Posterior cingulate gyrus (tissue), 11 donors: Measurements from ENCODE around the gene HCN4.

ENCODE experiments used
- DNase-seq, 10 donors: peaks; one replicate each; pipeline versions ENCODE4 v3.0.0 to v3.0.0-alpha.2; 2020 to 2021; ENCODE audit warnings: mixed read lengths in 3 of 10
- intact Hi-C: fragments of 100-400 bp; cut with DNase I; formaldehyde crosslinking; loops from one replicate; pipeline ENCODE4 v1.15.1; 2023

HCN4 gene

DNA sequence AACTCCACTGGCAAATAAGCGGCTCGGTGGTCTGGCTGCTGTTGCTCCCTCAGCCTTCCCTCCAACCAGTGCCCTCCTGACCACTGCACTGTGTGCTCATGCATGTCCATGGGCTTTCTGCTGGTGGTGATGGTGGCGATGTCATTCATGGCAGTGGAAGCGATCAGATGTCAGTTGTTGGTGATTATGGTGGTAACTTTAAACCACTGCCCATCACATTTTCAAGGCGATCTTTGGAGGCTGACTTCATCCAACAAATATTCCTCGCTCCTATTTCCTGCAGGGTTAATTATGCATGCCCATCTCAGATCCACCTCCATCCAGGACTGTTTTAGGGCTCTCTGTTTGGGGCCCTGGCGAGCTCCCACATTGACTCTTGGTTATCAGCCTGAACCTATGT lies 13.4 kb upstream of the HCN4 start:
- DNase-seq, result no peak
- intact Hi-C loops, result no loop called here

- intact Hi-C loops, result no loop called here
- DNase-seq, result no peak
These were observed 11.9 kb upstream of the HCN4 start for GRCh38 chr15:73380661-73381060.

DNA sequence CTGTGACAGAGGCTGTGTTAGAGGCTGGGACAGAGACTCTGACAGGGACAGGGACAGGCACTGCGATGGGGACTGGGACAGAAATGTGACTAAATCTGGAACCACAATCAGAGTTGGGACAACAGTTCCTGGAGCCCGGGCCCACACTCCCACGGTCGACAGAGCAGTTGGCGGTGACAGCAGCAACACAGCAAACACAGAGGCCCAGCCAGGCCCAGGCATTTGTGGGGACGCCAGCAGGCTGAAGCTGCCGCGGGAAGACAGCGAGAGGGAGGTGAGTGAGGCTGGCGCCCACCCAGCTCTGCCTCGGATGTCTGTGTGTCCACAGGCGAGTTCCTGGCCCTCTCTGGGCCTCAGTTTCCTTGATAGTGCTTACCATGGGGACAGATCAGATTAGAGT lies 9.3 kb upstream of the HCN4 start:
- intact Hi-C loops, result no loop called here
- peak in 8 of 10 donors; percentile 46 to 95 (median 72) for DNase-seq

- DNase-seq, result peak in 2 of 10 donors; percentile 45 to 58
- intact Hi-C loops, result no loop called here
These were observed 7.1 kb upstream of the HCN4 start for GRCh38 chr15:73375755-73376305.

DNA sequence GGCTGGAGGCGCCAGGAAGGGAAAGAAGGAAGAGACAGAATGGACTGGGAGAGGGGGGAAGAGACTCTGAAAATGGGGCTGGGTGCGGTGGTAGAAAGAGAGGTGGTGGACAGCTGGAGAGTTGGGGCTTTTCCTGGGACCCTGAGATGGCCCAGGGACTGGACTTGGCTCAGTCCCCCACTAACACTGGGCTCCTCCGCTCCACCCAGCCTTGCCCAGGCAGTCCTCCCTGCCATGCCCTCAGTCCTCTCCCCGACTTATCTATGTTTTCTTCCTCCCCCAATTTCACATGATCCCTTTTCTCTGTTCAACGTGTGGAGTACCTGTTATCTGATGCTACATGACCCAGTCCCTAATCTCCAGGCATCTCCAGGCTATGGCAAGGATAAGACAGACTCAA lies 6.3 kb upstream of the HCN4 start:
- intact Hi-C loops, result no loop called here
- DNase-seq, result peak in 2 of 10 donors; percentile 39 to 77

GRCh38 chr15:73374604-73375003 lies 5.8 kb upstream of the HCN4 start:
- intact Hi-C loops, result no loop called here
- peak in 1 of 10 donors; percentile 12 for DNase-seq

- peak in 1 of 10 donors; percentile 14 for DNase-seq
- intact Hi-C loops, result no loop called here
These were observed 4.5 kb upstream of the HCN4 start for GRCh38 chr15:73373221-73373620.

- DNase-seq, result peak in 2 of 10 donors; percentile 10 to 49
- intact Hi-C loops, result no loop called here
These were observed 3.1 kb upstream of the HCN4 start for GRCh38 chr15:73371812-73372211.

DNA sequence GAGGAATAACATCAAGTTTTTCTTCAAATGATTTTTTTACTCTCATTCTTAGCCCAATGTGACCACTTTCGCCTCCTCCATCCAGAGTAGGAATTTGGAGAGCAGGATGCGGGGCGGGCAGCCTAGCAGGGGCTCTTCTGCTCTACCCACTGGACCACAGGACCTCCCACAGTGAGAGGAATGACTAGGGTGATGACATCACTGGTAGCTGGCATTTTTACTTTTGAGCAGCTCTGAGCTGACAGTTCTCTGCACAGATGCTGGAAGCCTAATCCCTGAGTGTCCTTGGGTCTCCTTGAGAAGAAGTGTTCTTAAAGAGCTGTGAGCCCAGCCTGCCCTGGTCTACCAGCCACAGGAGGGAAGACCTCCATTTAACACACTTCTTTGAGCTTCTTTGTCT lies 1.4 kb upstream of the HCN4 start:
- peak in 1 of 10 donors; percentile 42 for DNase-seq
- intact Hi-C loops, result no loop called here

DNA sequence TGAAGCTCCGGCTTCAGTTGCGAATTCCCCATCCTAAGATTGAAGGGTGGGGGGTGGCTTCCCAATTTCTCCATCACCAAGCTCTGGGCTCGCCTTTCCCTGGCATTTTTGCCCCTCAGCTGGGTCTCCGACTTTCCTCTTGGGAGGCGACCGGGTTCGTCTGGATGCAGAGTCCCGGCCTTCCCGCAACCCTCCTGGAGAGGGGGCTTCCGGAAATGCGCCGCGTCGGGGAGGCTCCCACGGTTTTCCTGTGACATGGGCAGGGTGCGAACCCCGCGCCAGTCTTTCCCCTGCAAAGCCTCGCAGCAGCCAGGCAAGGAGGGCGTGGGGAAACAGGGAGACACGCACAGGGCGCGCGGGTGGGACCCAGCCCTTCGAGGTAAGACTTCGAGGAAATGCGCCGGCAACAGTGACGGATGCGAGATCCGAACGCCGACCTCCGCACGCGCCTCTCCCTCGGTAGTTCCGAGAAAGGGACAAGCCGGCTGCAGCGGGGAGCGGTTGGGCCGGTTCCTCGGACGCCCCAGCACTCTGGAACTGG lies 466 bp upstream of the HCN4 start:
- intact Hi-C loops, result no loop called here
- DNase-seq, result peak in 2 of 10 donors; percentile 67 to 70

DNA sequence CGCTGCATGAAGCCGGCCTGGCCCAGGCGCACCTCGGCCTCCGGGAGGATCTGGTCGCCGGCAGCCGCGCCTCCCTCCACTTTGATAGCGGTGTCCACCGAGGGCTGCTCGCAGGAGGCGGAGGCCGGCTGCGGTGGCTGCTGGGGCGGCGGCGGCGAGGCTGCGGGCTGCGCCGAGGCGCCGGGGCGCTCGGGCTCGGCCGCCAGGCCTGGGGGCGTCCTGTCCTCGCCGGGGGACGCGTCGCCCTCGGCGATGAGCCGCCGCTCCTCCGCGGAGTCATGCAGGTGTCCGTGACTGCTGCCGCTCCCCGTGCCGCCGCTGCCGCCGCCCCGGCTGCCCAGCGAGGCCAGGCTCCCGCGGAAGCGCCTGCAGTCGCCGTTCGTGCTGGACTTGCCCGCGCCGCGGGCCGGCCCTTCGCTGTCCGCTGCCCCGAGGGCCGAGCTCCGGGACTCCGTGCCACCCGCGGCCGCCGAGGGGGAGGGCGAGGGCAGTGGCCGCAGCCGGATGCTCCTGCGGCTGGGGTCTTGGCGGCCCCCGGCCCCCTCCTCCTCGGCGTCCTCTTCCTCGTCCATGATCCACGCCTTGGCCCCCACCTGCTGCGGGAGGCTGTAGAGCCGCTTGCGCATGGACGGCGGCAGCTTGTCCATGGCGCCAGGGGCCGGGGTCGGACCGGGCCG lies 996 bp downstream of the HCN4 start:
- peak in 3 of 10 donors; percentile 51 to 78 (median 69) for DNase-seq
- intact Hi-C loops, result no loop called here

DNA sequence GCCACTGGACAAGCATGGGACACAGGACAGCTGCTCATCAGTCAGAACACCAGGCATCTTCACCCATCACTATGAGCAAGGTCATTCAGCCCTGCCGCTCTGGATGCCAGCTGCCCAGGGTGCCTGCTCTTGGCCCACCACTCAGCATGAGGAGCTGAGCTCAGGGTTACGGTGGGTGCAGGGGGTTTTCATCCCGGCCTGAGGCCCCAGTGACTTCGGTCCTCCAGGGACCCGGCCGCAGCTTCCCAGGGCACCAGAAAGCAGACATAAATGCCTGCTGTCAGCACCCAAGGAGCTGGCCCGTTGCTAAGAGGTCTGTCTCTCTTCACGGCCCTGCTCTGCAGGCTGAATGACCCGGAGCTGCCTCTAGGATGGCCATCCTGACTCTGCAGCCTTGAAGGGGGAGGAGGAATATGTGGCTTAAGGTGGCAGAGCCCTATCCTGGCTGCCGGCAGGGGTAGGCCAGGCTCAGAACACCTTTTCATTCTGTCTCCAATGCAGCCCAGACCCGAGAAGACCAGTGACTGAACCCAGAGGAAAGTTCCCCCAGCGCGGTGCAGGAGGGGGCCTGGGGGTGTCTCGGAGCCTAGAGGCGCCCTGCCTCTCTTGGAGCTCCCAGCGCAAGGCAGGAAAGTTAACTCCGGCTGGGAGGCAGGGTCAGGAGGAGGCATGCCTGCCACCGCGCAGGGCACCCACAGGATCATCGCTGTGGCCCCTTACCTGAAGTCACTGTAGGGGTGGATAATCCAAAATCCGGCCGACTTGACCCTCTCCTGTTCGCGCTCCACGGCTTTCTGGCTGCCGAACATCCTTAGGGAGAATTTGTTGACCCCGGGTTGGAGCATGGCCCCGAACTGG lies 1.8 kb downstream of the HCN4 start:
- intact Hi-C loops, result no loop called here

DNA sequence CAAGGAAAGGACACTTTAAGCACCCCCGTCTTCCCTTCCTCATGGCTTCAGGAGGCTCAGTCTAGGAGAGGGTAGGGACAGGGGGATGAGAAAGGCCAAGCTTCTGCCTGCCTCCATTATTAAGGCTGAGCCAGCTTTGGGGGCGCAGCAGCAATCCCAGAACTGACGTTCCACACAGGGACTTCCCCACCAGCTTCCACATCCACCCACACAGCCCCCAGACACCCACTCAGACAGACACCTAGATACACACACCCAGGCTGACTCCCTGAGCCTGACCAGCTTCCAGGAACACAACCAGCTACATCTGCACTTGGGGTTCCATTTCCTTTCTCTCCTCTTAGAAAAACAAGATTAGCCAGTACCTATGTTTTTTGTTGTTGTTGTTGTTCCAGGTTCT lies 4.7 kb downstream of the HCN4 start:
- DNase-seq, result peak in 1 of 10 donors; percentile 33
- intact Hi-C loops, result no loop called here

More for the DNA sequence above, 1.8 kb downstream of the HCN4 start:
- peak in 3 of 10 donors; percentile 61 to 77 (median 66) for DNase-seq

GRCh38 chr15:73362900-73363299 lies 5.9 kb downstream of the HCN4 start:
- intact Hi-C loops, result no loop called here

DNA sequence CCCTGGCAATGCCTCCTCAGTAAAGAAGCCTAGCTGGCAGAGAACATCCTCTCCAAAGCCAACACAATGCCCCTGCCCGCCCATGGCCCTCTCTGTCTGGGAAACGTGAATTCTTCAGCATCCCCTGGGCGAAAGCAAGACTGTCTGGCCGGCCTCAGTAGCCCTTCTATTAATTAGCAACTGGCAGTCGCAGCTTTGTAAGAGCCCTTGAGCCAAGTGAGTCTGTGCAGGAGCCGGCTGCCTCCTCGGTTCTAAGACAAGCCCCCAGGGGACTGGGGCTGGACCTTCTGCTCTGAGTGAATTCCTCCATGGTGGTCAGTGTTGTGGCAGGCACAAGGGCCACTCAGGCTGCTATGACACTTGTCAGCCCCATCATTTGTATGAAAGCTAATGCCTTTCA lies 7.4 kb downstream of the HCN4 start:
- DNase-seq, result peak in 2 of 10 donors; percentile 26 to 75
- intact Hi-C loops, result no loop called here

More at GRCh38 chr15:73362900-73363299, 5.9 kb downstream of the HCN4 start:
- peak in 1 of 10 donors; percentile 52 for DNase-seq

GRCh38 chr15:73359651-73360050 lies 9.1 kb downstream of the HCN4 start:
- intact Hi-C loops, result no loop called here
- DNase-seq, result peak in 1 of 10 donors; percentile 43

DNA sequence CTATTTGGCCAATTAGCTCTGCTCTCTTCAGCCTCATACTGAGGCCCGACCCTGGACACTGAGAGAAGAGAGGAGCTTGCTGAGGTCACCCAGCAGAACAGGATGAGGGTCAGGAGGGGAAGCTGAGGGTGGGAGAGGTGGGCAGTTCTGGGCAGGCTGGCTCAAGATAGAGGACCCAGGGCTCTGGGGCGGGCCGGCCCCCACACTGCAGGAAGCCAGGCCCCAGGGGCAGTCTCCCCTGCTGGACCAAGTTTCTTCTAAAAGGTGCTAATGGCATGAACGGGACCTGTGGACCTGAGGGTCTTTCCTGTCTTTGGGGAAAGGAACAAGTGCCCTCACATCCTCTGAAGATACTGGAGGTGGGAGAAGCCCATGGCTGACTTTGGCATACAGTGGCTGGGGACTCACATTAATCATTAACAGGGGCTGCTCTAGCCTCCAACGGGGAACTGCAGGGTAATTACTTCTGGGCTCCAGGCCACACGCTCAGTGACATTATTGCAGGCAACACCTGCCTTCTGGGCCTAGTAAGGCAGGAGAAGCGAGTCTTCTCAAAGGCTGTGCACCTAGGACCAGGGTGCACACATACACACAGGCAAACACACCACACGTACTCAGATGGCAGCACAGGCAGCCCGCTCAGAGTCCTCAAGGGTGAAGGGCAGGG lies 10.6 kb downstream of the HCN4 start:
- DNase-seq, result no peak

GRCh38 chr15:73355612-73356265 lies 13.0 kb downstream of the HCN4 start:
- intact Hi-C loops, result no loop called here
- no peak for DNase-seq

More for the DNA sequence above, 10.6 kb downstream of the HCN4 start:
- intact Hi-C loops, result no loop called here

- intact Hi-C loops, result no loop called here
- DNase-seq, result peak in 1 of 10 donors; percentile 50
These were observed 14.5 kb downstream of the HCN4 start for GRCh38 chr15:73354241-73354640.

DNA sequence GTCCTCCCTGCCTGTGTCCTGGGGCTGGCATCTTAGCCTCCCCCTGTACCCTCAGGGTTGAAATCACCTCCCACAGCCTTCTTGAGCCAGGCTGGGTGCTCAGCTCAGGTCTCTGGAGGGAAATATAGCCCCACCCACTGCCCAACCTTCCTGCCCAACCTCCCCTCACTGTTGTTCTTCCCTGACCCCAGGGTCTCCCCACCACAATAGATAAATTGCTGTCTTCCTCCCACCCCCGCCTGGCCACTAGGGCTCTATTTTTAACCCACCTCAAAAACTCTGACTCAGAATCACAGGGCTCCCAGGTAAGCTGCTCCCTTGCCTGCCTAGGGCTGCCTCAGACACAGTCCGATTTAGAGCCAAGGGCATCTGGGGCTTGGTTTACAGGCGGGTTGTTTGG lies 15.0 kb downstream of the HCN4 start:
- DNase-seq, result no peak
- intact Hi-C loops, result no loop called here
